Measurements from ENCODE around the gene RGSL1.

Gene RGSL1

GRCh38 chr1:182450087-182450486 lies at the start of gene RGSL1:
Gene RGSL1, plus strand, starts transcription at chr1:182450146. Its CDS starts 20 bp downstream, at chr1:182450166.
- H3K4me3 ChIP-seq (ENCODE audit: low read depth, low read length) = no peak within 1 kb of the TSS
- no peak for TF ChIP-seq CTCF (conservative IDR thresholded peaks at IDR 0.05; ENCODE audit: low read depth, low read length)
- DNase-seq (ENCODE audit: low read depth) = no peak

- no peak within 1 kb of the TSS for H3K4me3 ChIP-seq (ENCODE audit: low read depth, low read length)
- no peak for DNase-seq (ENCODE audit: low read depth)
- no peak for TF ChIP-seq CTCF (conservative IDR thresholded peaks at IDR 0.05; ENCODE audit: low read depth, low read length)
Observed at GRCh38 chr1:182400567-182400966, 49.4 kb upstream of the RGSL1 start, which contains the start of gene TEDDM1. Gene TEDDM1, minus strand, starts transcription at chr1:182400667. Its CDS starts 182 bp downstream, at chr1:182400485.

- no peak for DNase-seq (ENCODE audit: low read depth)
- no peak for TF ChIP-seq CTCF (conservative IDR thresholded peaks at IDR 0.05; ENCODE audit: low read depth, low read length)
Observed at GRCh38 chr1:182404781-182405180, 45.2 kb upstream of the RGSL1 start.

GRCh38 chr1:182405578-182405977 lies 44.4 kb upstream of the RGSL1 start:
- no peak for TF ChIP-seq CTCF (conservative IDR thresholded peaks at IDR 0.05; ENCODE audit: low read depth, low read length)
- DNase-seq (ENCODE audit: low read depth) = no peak
- H3K4me3 ChIP-seq (ENCODE audit: low read depth, low read length) = no peak overlapping the region

More at GRCh38 chr1:182404781-182405180, 45.2 kb upstream of the RGSL1 start:
- no peak overlapping the region for H3K4me3 ChIP-seq (ENCODE audit: low read depth, low read length)

- TF ChIP-seq CTCF (conservative IDR thresholded peaks at IDR 0.05; ENCODE audit: low read depth, low read length) = no peak
- DNase-seq (ENCODE audit: low read depth) = no peak
- H3K4me3 ChIP-seq (ENCODE audit: low read depth, low read length) = no peak overlapping the region
Observed at GRCh38 chr1:182406012-182406411, 43.9 kb upstream of the RGSL1 start.

- no peak for DNase-seq (ENCODE audit: low read depth)
- no peak overlapping the region for H3K4me3 ChIP-seq (ENCODE audit: low read depth, low read length)
- TF ChIP-seq CTCF (conservative IDR thresholded peaks at IDR 0.05; ENCODE audit: low read depth, low read length) = no peak
Observed at GRCh38 chr1:182407724-182408123, 42.2 kb upstream of the RGSL1 start.

GRCh38 chr1:182408435-182409075 lies 41.4 kb upstream of the RGSL1 start:
- DNase-seq (ENCODE audit: low read depth) = no peak
- no peak for TF ChIP-seq CTCF (conservative IDR thresholded peaks at IDR 0.05; ENCODE audit: low read depth, low read length)
- no peak overlapping the region for H3K4me3 ChIP-seq (ENCODE audit: low read depth, low read length)
